Measurements from ENCODE around the gene HMCN1.

DNA sequence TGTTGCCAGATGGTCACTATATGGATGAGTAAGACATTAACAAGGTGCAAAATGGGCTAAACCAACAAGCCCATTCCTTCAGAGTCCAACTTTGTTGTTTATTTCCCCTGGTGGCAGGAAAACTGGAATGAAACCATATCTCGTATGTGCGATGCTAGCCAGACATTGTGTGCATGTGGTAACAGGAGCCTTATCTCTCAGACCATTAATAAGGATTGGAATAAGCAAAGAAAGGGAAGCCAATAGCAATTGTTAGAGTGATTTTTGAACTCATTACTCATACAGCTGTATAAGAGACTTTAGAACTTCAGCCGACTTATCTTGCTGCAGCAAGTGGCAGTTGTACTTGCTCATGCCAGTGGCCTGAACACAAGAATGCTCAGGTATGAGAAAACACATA, 30.0 kb upstream of the HMCN1 start:
- TF ChIP-seq ZNF274 (IDR thresholded peaks at IDR 0.05; ENCODE audit: low read depth, low read length) (no peak), YY1 (IDR thresholded peaks at IDR 0.05; ENCODE audit: insufficient read depth, insufficient read length) (no peak)

All from NT2/D1 (cell line).